ENCODE results near the gene ADGRA1. TPM values are rescaled to one million over a fixed set of nuclear protein-coding genes. Genes with fewer than 3 reads are reported as not detected.

Gene ADGRA1
- total and polyA plus RNA-seq, 2 of the 8 experiments (the other 6 are each of a cell fraction or from before 2014, with no cell fraction given), result 0.17 to 0.21 TPM

- Histone ChIP-seq H2AFZ (ENCODE audit: low read length) (no peak overlapping the region), H4K8ac (ENCODE audit: extremely low read depth, insufficient read depth, low read length) (peak overlapping the region; percentile 57; the same call in 1 of the 2 replicates), H3K27me3 (replicated peaks in 1 of 4; ENCODE audit: control insufficient read depth in 3 of 4, extremely low read depth in 1 of 4, insufficient read depth in 3 of 4, low read length in 3 of 4) (no peaks in the 10 kb centered on the region), H3K56ac (replicated peaks; ENCODE audit: insufficient read length, low read depth, low read length) (no peak overlapping the region), H3K4me1 (replicated peaks in 1 of 4; ENCODE audit: control insufficient read depth in 3 of 4, insufficient read depth in 4 of 4, low read length in 3 of 4) (no peaks in the 10 kb centered on the region), H2BK20ac (ENCODE audit: low read length) (no peak overlapping the region), H2BK15ac (ENCODE audit: low read length) (no peak overlapping the region), H3K4ac (replicated peaks; ENCODE audit: insufficient read length, low read depth, low read length) (peak overlapping the region; percentile 38), H2AK5ac (ENCODE audit: low read depth, low read length) (no peak overlapping the region), H3K9me3 (ENCODE audit: insufficient read depth in 2 of 2, low read depth in 1 of 2, low read length in 1 of 2) (no peaks in the 10 kb centered on the region; a peak in 1 of 4 replicates), H3K36me3 (ENCODE audit: control insufficient read depth in 2 of 4, insufficient read depth in 4 of 4, low read length in 3 of 4) (no peaks in the 10 kb centered on the region), H3K18ac (ENCODE audit: extremely low read depth, low read length) (no peak overlapping the region), H3K9ac (replicated peaks in 1 of 4; ENCODE audit: extremely low read depth in 1 of 4, low read depth in 3 of 4, low read length in 3 of 4) (no peak overlapping the region), H3K14ac (ENCODE audit: insufficient read length) (no peak overlapping the region), H3K4me2 (ENCODE audit: insufficient read depth in 1 of 2, low read depth in 2 of 2, low read length in 2 of 2) (no peak overlapping the region), H2BK5ac (ENCODE audit: low read depth, low read length) (no peak overlapping the region), H4K20me1 (replicated peaks in 1 of 2; ENCODE audit: control insufficient read depth in 1 of 2, insufficient read depth in 2 of 2, low read length in 2 of 2) (no peaks in the 10 kb centered on the region), H3K23me2 (ENCODE audit: low read depth, low read length) (peaks cover 6% of the 10 kb centered on the region; the same call in 1 of the 2 replicates), H3K4me3 (ENCODE audit: extremely low read depth in 1 of 4, insufficient read depth in 2 of 4, low read depth in 3 of 4, low read length in 4 of 4) (no peak overlapping the region), H2BK120ac (replicated peaks; ENCODE audit: low read depth, low read length) (no peak overlapping the region), H2BK12ac (ENCODE audit: low read depth, low read length) (no peak overlapping the region), H3K79me2 (ENCODE audit: control insufficient read depth in 1 of 2, insufficient read depth in 2 of 2, low read length in 2 of 2) (no peaks in the 10 kb centered on the region), H4K5ac (ENCODE audit: insufficient read length, low read depth, low read length) (no peak overlapping the region), H4K91ac (replicated peaks; ENCODE audit: insufficient read length, low read length) (no peak overlapping the region), H3K27ac (ENCODE audit: low read depth, low read length) (no peak overlapping the region), H3K79me1 (ENCODE audit: low read depth, low read length) (no peaks in the 10 kb centered on the region), H3K23ac (ENCODE audit: insufficient read length) (no peak overlapping the region)
- POLR2A ChIA-PET (ENCODE audit: partially characterized antibody), result no interaction called here
- no peak for TF ChIP-seq RAD21 (IDR thresholded peaks at IDR 0.05 in 1 of 2, conservative IDR thresholded peaks at IDR 0.05 in 1 of 2; ENCODE audit: low read depth in 2 of 2, low read length in 2 of 2)
- no peak for TF ChIP-seq SRF (IDR thresholded peaks at IDR 0.05; ENCODE audit: low read depth, low read length)
- TF ChIP-seq FOSL1 (IDR thresholded peaks at IDR 0.05; ENCODE audit: insufficient read depth, low read depth, low read length), result no peak
- TF ChIP-seq RFX5 (IDR thresholded peaks at IDR 0.05; ENCODE audit: borderline replicate concordance, low read depth, low read length), result no peak
- TF ChIP-seq CTBP2 (IDR thresholded peaks at IDR 0.05; ENCODE audit: borderline replicate concordance, insufficient read depth, insufficient read length, low read length), result no peak
- TF ChIP-seq SAP30 (IDR thresholded peaks at IDR 0.05; ENCODE audit: insufficient read depth, insufficient replicate concordance, low read length), result no peak
- no peak for TF ChIP-seq CTCF (IDR thresholded peaks at IDR 0.05; ENCODE audit: control extremely low read depth in 1 of 3, insufficient read depth in 1 of 3, low read depth in 1 of 3, low read length in 3 of 3)
- TF ChIP-seq, protein P1, sequence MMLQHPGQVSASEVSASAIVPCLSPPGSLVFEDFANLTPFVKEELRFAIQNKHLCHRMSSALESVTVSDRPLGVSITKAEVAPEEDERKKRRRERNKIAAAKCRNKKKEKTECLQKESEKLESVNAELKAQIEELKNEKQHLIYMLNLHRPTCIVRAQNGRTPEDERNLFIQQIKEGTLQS (IDR thresholded peaks at IDR 0.05; ENCODE audit: insufficient read depth, low read depth, low read length), result no peak
- TF ChIP-seq HDAC6 (IDR thresholded peaks at IDR 0.05; ENCODE audit: low read depth, low read length), result no peak
- CTCF ChIA-PET (ENCODE audit: partially characterized antibody), result interaction anchor here (1.0 to 2.2 kb wide), 5 partner anchors 9 to 83 kb away, joined by 3 to 5 read pairs (median 3); no protein-coding TSS in a partner anchor
- FAIRE-seq (no peak), DNase-seq (ENCODE audit: low read depth in 1 of 2, low spot score in 2 of 2) (no peak)
- 86% methylated on average over 11 of the region's 12 CpGs; no CpG with 5 or more reads in 1 of the 2 experiments for WGBS, 2 experiments (ENCODE audit: extremely low coverage in 1 of 2, insufficient coverage in 1 of 2, insufficient read length in 1 of 2, insufficient replicate concordance in 2 of 2, low coverage in 1 of 2, low lambda C conversion rate in 2 of 2, missing lambda C conversion rate in 1 of 2)
Observed at GRCh38 chr10:133060881-133061280, 26.8 kb upstream of the ADGRA1 start.
